Loucy (cell line): ENCODE measurements around the gene BTNL9.

ENCODE experiments used
- H2AFZ ChIP-seq: fragments of 200-600 bp; sonication (generic); 2 replicates; pipeline ENCODE4 v1.6.0; 2016; ENCODE audit warnings: antibody characterized with exemption, mild to moderate bottlenecking, low read length, moderate library complexity
- H3F3A ChIP-seq: fragments of 200-600 bp; 2 replicates; pipeline ENCODE4 v1.6.0; 2016; ENCODE audit warnings: antibody characterized with exemption, low read depth, mild to moderate bottlenecking
- H3K27me3 ChIP-seq: fragments of 200-600 bp; sonication (generic); 2 replicates; pipeline ENCODE4 v1.6.1; 2014; ENCODE audit warnings: low read length, mild to moderate bottlenecking; ENCODE audit not compliant: insufficient read depth, poor library complexity, severe bottlenecking
- H3K36me3 ChIP-seq: fragments of 200-600 bp; sonication (generic); 2 replicates; pipeline ENCODE4 v1.6.1; 2016; ENCODE audit warnings: low read length; ENCODE audit not compliant: insufficient read depth
- H3K4me1 ChIP-seq: fragments of 200-600 bp; sonication (generic); 2 replicates; pipeline ENCODE4 v1.5.1; 2014; ENCODE audit warnings: low read length, mild to moderate bottlenecking; ENCODE audit not compliant: insufficient read depth, poor library complexity, severe bottlenecking
- H3K4me2 ChIP-seq: fragments of 200-600 bp; sonication (generic); 2 replicates; pipeline ENCODE4 v1.6.0; 2014; ENCODE audit warnings: antibody characterized with exemption, low read length, low read depth, mild to moderate bottlenecking; ENCODE audit not compliant: poor library complexity, severe bottlenecking
- H3K4me3 ChIP-seq: fragments of 200-600 bp; sonication (generic); 2 replicates; pipeline ENCODE4 v1.5.1; 2014; ENCODE audit warnings: low read length, mild to moderate bottlenecking, mixed read lengths; ENCODE audit not compliant: poor library complexity, severe bottlenecking
- H3K79me2 ChIP-seq: fragments of 200-600 bp; sonication (generic); 2 replicates; pipeline ENCODE4 v1.6.1; 2014; ENCODE audit warnings: low read length; ENCODE audit not compliant: insufficient read depth
- H3K9ac ChIP-seq: fragments of 200-600 bp; sonication (generic); 2 replicates; pipeline ENCODE4 v1.6.0; 2014; ENCODE audit warnings: mild to moderate bottlenecking, low read depth, low read length, moderate library complexity; ENCODE audit not compliant: poor library complexity, severe bottlenecking
- H3K9me2 ChIP-seq: fragments of 200-600 bp; sonication (generic); replicated peaks from 2 replicates; pipeline ENCODE4 v1.6.1; 2016; ENCODE audit warnings: low read depth, low read length, mixed read lengths
- H3K9me3 ChIP-seq: fragments of 200-600 bp; sonication (generic); 2 replicates; pipeline ENCODE4 v1.6.1; 2014; ENCODE audit warnings: mild to moderate bottlenecking, antibody characterized with exemption, low read length, low read depth; ENCODE audit not compliant: insufficient read depth
- H4K20me1 ChIP-seq: fragments of 200-600 bp; sonication (generic); 2 replicates; pipeline ENCODE4 v1.6.0; 2014; ENCODE audit warnings: antibody characterized with exemption, low read length, mild to moderate bottlenecking; ENCODE audit not compliant: insufficient read depth, poor library complexity, severe bottlenecking
- EZH2phosphoT487 ChIP-seq: fragments of 200-600 bp; IDR thresholded peaks from 2 replicates; pipeline ENCODE4 v1.6.1; 2018; ENCODE audit warnings: antibody characterized with exemption, mild to moderate bottlenecking, moderate library complexity, borderline replicate concordance
- TF ChIP-seq, protein P1 (sequence below): fragments of 200-600 bp; sonication (generic); conservative IDR thresholded peaks from 2 replicates; pipeline ENCODE4 v1.5.1; 2014; ENCODE audit warnings: mild to moderate bottlenecking, antibody characterized with exemption, low read length

BTNL9 gene

DNA sequence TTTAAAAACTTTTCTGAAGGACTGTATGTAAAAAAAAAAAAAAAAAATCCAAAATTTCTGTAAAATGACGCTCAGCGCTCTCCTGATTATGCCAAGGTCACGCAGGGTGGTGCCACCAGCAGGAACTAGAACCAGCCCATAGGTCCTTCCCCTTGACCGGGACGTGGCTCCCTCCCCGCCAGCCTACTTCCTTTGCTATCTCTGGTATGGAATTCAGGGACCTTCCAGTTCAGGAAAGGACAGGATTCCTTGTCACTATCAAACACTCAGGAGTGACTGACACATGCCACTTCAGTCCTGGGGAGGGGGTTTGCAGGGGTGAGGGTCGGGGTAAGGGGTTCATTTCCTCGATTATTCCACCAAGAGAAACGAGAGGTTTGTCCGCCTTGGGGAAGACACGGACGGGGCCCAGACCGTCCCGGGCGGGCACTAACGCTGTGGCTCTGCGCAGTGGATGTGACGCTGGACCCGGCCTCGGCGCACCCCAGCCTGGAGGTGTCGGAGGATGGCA, 18.8 kb downstream of the BTNL9 start:
- no peak overlapping the region for H3K4me2 ChIP-seq
- H3K36me3 ChIP-seq: no peaks in the 10 kb centered on the region
- H3K9me2 ChIP-seq: no peaks in the 10 kb centered on the region
- no peaks in the 10 kb centered on the region for H3K4me1 ChIP-seq
- H3K9me3 ChIP-seq: no peaks in the 10 kb centered on the region
- H3K4me3 ChIP-seq: no peak overlapping the region
- no peaks in the 10 kb centered on the region for H3K79me2 ChIP-seq
- no peaks in the 10 kb centered on the region for H4K20me1 ChIP-seq
- TF ChIP-seq, protein P1, sequence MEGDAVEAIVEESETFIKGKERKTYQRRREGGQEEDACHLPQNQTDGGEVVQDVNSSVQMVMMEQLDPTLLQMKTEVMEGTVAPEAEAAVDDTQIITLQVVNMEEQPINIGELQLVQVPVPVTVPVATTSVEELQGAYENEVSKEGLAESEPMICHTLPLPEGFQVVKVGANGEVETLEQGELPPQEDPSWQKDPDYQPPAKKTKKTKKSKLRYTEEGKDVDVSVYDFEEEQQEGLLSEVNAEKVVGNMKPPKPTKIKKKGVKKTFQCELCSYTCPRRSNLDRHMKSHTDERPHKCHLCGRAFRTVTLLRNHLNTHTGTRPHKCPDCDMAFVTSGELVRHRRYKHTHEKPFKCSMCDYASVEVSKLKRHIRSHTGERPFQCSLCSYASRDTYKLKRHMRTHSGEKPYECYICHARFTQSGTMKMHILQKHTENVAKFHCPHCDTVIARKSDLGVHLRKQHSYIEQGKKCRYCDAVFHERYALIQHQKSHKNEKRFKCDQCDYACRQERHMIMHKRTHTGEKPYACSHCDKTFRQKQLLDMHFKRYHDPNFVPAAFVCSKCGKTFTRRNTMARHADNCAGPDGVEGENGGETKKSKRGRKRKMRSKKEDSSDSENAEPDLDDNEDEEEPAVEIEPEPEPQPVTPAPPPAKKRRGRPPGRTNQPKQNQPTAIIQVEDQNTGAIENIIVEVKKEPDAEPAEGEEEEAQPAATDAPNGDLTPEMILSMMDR: no peak
- TF ChIP-seq EZH2phosphoT487: no peak
- H3F3A ChIP-seq: no peaks in the 10 kb centered on the region
- no peaks in the 10 kb centered on the region for H3K27me3 ChIP-seq
- no peak overlapping the region for H3K9ac ChIP-seq
- H2AFZ ChIP-seq: no peak overlapping the region

DNA sequence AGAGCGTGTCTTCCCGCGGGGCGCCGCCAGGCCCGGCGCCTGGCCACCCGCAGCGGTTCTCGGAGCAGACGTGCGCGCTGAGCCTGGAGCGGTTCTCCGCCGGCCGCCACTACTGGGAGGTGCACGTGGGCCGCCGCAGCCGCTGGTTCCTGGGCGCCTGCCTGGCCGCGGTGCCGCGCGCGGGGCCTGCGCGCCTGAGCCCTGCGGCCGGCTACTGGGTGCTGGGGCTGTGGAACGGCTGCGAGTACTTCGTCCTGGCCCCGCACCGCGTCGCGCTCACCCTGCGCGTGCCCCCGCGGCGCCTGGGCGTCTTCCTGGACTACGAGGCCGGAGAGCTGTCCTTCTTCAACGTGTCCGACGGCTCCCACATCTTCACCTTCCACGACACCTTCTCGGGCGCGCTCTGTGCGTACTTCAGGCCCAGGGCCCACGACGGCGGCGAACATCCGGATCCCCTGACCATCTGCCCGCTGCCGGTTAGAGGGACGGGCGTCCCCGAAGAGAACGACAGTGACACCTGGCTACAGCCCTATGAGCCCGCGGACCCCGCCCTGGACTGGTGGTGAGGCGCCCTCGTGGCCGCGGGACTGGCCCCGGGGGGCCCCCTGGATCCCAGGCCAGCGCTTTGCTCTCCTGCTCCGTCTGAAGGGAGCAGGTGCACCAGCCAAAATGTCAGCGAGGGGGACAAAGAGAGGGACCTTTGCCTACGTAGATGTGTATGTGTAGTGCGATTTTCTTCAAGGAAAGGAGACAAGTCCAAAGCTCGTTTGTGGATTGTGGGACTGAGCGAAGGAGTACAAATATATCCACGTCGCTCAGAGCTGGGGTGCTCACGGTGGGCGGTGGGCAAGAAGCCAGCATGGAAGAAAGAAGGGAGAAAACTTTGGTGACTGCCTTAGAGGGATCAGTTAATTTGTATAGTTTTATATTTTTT, 19.5 kb downstream of the BTNL9 start:
- TF ChIP-seq EZH2phosphoT487: no peak
- TF ChIP-seq, protein P1: no peak
- no peaks in the 10 kb centered on the region for H3K27me3 ChIP-seq
- H3K4me1 ChIP-seq: no peaks in the 10 kb centered on the region
- no peaks in the 10 kb centered on the region for H4K20me1 ChIP-seq
- no peaks in the 10 kb centered on the region for H3F3A ChIP-seq
- H3K36me3 ChIP-seq: no peaks in the 10 kb centered on the region
- H3K9ac ChIP-seq: no peak overlapping the region
- no peak overlapping the region for H3K4me3 ChIP-seq
- H3K79me2 ChIP-seq: no peaks in the 10 kb centered on the region
- H3K9me3 ChIP-seq: no peaks in the 10 kb centered on the region
- no peak overlapping the region for H3K4me2 ChIP-seq
- H3K9me2 ChIP-seq: no peaks in the 10 kb centered on the region
- no peak overlapping the region for H2AFZ ChIP-seq

DNA sequence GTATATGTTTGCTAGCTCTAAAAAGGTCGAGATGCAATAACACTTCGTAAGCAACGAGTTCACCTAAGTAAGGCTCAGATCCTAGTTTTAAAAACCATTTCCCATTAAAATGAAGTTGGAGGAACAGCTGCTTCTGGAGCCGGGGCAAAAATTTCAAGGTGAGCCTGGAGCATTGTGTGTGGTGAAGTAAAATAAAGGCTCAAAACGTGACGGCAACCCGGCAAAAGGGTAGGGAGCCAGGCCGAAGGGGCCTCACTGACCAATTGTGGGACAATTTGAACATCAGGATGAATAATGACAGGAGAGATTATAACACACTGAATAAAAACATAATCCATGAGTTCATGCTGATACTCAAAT, 20.1 kb downstream of the BTNL9 start:
- Histone ChIP-seq H3F3A (no peaks in the 10 kb centered on the region), H3K27me3 (no peaks in the 10 kb centered on the region), H3K4me3 (no peak overlapping the region), H3K9me3 (no peaks in the 10 kb centered on the region), H3K4me2 (no peak overlapping the region), H3K4me1 (no peaks in the 10 kb centered on the region), H3K79me2 (no peaks in the 10 kb centered on the region), H2AFZ (no peak overlapping the region), H3K36me3 (no peaks in the 10 kb centered on the region), H3K9me2 (no peaks in the 10 kb centered on the region), H3K9ac (no peak overlapping the region), H4K20me1 (no peaks in the 10 kb centered on the region)
- TF ChIP-seq, protein P1: no peak
- no peak for TF ChIP-seq EZH2phosphoT487
